Measurements from ENCODE around the gene PLEKHA3. TPM values are rescaled to one million over a fixed set of nuclear protein-coding genes. Genes with fewer than 3 reads are reported as not detected.
"Not testable (repeated sequence)": the region's sequence is repeated elsewhere in the genome, so short reads cannot be mapped to it uniquely, and the experiment has no call there.

Gene PLEKHA3
- total and polyA plus RNA-seq, 12 donors = 1.8 to 96.4 (median 30.7) TPM

GRCh38 chr2:178469219-178469849 is 10.9 kb upstream of the PLEKHA3 start:
- H3K9me3 ChIP-seq (replicated peaks in 1 of 3) = no peaks in the 10 kb centered on the region
- H3K4me1 ChIP-seq (replicated peaks in 1 of 2) = no peaks in the 10 kb centered on the region
- no peak for DNase-seq
- H3K27ac ChIP-seq = no peak overlapping the region
- H3K4me3 ChIP-seq = no peak overlapping the region
- intact Hi-C loops (cut with DNase I) = no loop called here
- 87 to 91% (median 91%) methylated on average over 7 of the region's 7 CpGs for WGBS, 4 donors
- no peak for TF ChIP-seq POLR2A (IDR thresholded peaks at IDR 0.05)
- TF ChIP-seq, protein P1, sequence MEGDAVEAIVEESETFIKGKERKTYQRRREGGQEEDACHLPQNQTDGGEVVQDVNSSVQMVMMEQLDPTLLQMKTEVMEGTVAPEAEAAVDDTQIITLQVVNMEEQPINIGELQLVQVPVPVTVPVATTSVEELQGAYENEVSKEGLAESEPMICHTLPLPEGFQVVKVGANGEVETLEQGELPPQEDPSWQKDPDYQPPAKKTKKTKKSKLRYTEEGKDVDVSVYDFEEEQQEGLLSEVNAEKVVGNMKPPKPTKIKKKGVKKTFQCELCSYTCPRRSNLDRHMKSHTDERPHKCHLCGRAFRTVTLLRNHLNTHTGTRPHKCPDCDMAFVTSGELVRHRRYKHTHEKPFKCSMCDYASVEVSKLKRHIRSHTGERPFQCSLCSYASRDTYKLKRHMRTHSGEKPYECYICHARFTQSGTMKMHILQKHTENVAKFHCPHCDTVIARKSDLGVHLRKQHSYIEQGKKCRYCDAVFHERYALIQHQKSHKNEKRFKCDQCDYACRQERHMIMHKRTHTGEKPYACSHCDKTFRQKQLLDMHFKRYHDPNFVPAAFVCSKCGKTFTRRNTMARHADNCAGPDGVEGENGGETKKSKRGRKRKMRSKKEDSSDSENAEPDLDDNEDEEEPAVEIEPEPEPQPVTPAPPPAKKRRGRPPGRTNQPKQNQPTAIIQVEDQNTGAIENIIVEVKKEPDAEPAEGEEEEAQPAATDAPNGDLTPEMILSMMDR (IDR thresholded peaks at IDR 0.05) = no peak
- H3K27me3 ChIP-seq = no peaks in the 10 kb centered on the region
- no peaks in the 10 kb centered on the region for H3K36me3 ChIP-seq (replicated peaks in 1 of 2)

DNA sequence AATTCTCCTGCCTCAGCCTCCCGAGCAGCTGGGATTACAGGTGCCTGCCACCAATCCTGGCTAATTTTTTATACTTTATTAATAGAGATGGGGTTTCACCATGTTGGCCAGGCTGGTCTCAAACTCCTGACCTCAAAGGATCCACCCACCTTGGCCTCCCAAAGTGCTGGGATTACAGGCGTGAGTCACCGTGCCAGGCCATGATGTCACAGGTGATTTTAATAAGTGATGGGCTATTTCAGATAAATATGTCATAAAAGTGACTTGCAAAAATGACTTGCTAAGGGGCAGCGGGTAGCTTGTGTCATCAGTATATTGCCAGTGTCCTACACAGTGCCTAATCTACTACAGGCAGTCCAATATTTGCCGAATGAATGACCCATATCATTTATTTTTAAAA is 8.9 kb upstream of the PLEKHA3 start:
- H3K27ac ChIP-seq; H3K9me3 ChIP-seq (replicated peaks in 1 of 3); H3K27me3 ChIP-seq; H3K36me3 ChIP-seq (replicated peaks in 1 of 2); H3K4me1 ChIP-seq (replicated peaks in 1 of 2); intact Hi-C loops (cut with DNase I); DNase-seq; H3K4me3 ChIP-seq: not testable (repeated sequence)
- 89 to 94% (median 91%) methylated on average over 5 of the region's 5 CpGs for WGBS, 4 donors

GRCh38 chr2:178473373-178473772 is 6.9 kb upstream of the PLEKHA3 start:
- WGBS, 4 donors = 91 to 98% (median 94%) methylated on average over 2 of the region's 2 CpGs
- TF ChIP-seq POLR2A (IDR thresholded peaks at IDR 0.05) = no peak
- TF ChIP-seq, protein P1 (IDR thresholded peaks at IDR 0.05) = no peak
- Histone ChIP-seq H3K4me3 (no peak overlapping the region), H3K36me3 (replicated peaks in 1 of 2) (no peaks in the 10 kb centered on the region), H3K9me3 (replicated peaks in 1 of 3) (no peaks in the 10 kb centered on the region), H3K27me3 (no peaks in the 10 kb centered on the region), H3K4me1 (replicated peaks in 1 of 2) (peaks cover 6 to 11% of the 10 kb centered on the region in 2 donors), H3K27ac (no peak overlapping the region)
- DNase-seq = no peak
- intact Hi-C loops (cut with DNase I) = no loop called here

DNA sequence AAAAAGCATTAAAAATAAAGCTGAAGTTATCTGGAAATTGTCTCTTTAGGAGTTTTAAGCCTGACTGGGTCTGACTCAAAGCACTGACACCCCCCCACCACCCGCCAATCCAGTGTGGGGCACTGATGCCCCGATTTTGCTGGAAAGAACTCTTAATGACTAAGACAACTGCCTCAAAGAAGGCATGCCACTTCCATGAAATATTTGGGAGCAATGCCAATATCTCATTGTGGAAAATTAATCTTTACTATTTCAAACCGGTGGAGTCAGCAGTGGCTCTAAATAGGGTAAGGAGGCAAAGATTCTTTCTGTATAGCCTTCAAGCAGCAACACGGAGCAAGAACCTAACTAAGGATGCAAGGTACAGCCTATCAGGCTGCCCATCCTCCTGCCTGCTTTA is 6.3 kb upstream of the PLEKHA3 start:
- H3K9me3 ChIP-seq (replicated peaks in 1 of 3) = no peaks in the 10 kb centered on the region
- intact Hi-C loops (cut with DNase I) = no loop called here
- 49 to 61% (median 55%) methylated on average over 4 of the region's 4 CpGs for WGBS, 4 donors
- H3K27me3 ChIP-seq = no peaks in the 10 kb centered on the region
- no peak overlapping the region for H3K27ac ChIP-seq
- no peaks in the 10 kb centered on the region for H3K36me3 ChIP-seq (replicated peaks in 1 of 2)
- TF ChIP-seq, protein P1 (IDR thresholded peaks at IDR 0.05) = no peak
- no peak for TF ChIP-seq POLR2A (IDR thresholded peaks at IDR 0.05)
- peak in 1 of 7 donors; percentile 18 for DNase-seq
- H3K4me3 ChIP-seq = no peak overlapping the region
- H3K4me1 ChIP-seq (replicated peaks in 1 of 2) = peaks cover 6 to 11% of the 10 kb centered on the region in 2 donors

GRCh38 chr2:178474560-178474959 is 5.7 kb upstream of the PLEKHA3 start:
- H3K4me3 ChIP-seq = no peak overlapping the region
- no peaks in the 10 kb centered on the region for H3K27me3 ChIP-seq
- H3K9me3 ChIP-seq (replicated peaks in 1 of 3) = no peaks in the 10 kb centered on the region
- no peak overlapping the region for H3K27ac ChIP-seq
- no peaks in the 10 kb centered on the region for H3K36me3 ChIP-seq (replicated peaks in 1 of 2)
- TF ChIP-seq POLR2A (IDR thresholded peaks at IDR 0.05) = no peak
- TF ChIP-seq, protein P1 (IDR thresholded peaks at IDR 0.05) = no peak
- intact Hi-C loops (cut with DNase I) = no loop called here
- DNase-seq = no peak
- peaks cover 11 to 16% of the 10 kb centered on the region in 2 donors for H3K4me1 ChIP-seq (replicated peaks in 1 of 2)
- 96 to 98% (median 98%) methylated on average over 4 to 5 of the region's 5 CpGs for WGBS, 4 donors
